Neural cell (in vitro differentiated cells): ENCODE results near the gene TMCC2. TPM values are rescaled to one million over a fixed set of nuclear protein-coding genes. Genes with fewer than 3 reads are reported as not detected.

Source experiments
- H2AFZ ChIP-seq: fragments of 200-600, 300-800 bp; sonication (generic), shearing (Covaris generic); 2 replicates; pipeline ENCODE4 v1.6.0; 2014; ENCODE audit warnings: low read depth, mild to moderate bottlenecking, antibody characterized with exemption, low read length, moderate library complexity
- H3F3A ChIP-seq: fragments of 200-600 bp; shearing (Covaris generic); 2 replicates; pipeline ENCODE4 v1.6.1; 2016; ENCODE audit warnings: mild to moderate bottlenecking, moderate library complexity, mixed read lengths, antibody characterized with exemption, low read length; ENCODE audit not compliant: insufficient read depth, poor library complexity, severe bottlenecking
- H3K27ac ChIP-seq: fragments of 200-600, 300-800 bp; sonication (generic), shearing (Covaris generic); 2 replicates; pipeline ENCODE4 v1.5.1; 2014; ENCODE audit warnings: mild to moderate bottlenecking, low read length, moderate library complexity
- H3K27me3 ChIP-seq: fragments of 300-800, 200-600 bp; sonication (generic), shearing (Covaris generic); 2 replicates; pipeline ENCODE4 v1.6.0; 2014; ENCODE audit warnings: mild to moderate bottlenecking, low read depth, low read length, moderate library complexity; ENCODE audit not compliant: insufficient read depth
- H3K36me3 ChIP-seq: fragments of 300-800, 200-600 bp; sonication (generic), shearing (Covaris generic); 2 replicates; pipeline ENCODE4 v1.5.1; 2014; ENCODE audit warnings: mild to moderate bottlenecking, antibody characterized with exemption, low read length, moderate library complexity; ENCODE audit not compliant: insufficient read depth
- H3K4me2 ChIP-seq: fragments of 300-800, 200-600 bp; sonication (generic), shearing (Covaris generic); 2 replicates; pipeline ENCODE4 v1.6.0; 2014; ENCODE audit warnings: mild to moderate bottlenecking, low read length
- H3K4me3 ChIP-seq: fragments of 300-800, 200-600 bp; sonication (generic), shearing (Covaris generic); 2 replicates; pipeline ENCODE4 v1.5.1; 2014; ENCODE audit warnings: mild to moderate bottlenecking, low read length, moderate library complexity
- H3K79me2 ChIP-seq: fragments of 200-600 bp; shearing (Covaris generic); replicated peaks from 2 replicates; pipeline ENCODE4 v1.6.0; 2014; ENCODE audit warnings: mild to moderate bottlenecking, low read length, moderate library complexity; ENCODE audit not compliant: insufficient read depth
- H3K9ac ChIP-seq: fragments of 300-800, 200-600 bp; sonication (generic), shearing (Covaris generic); 2 replicates; pipeline ENCODE4 v1.6.1; 2016; ENCODE audit warnings: mild to moderate bottlenecking, low read length, mixed read lengths
- H3K9me2 ChIP-seq: fragments of 200-600 bp; shearing (Covaris generic); 2 replicates; pipeline ENCODE4 v1.6.1; 2016; ENCODE audit warnings: mild to moderate bottlenecking, low read length, mixed read lengths; ENCODE audit not compliant: insufficient read depth
- H3K9me3 ChIP-seq: fragments of 200-600, 300-800 bp; sonication (generic), shearing (Covaris generic); 2 replicates; pipeline ENCODE4 v1.6.1; 2016; ENCODE audit warnings: mild to moderate bottlenecking, mixed run types, low read length, moderate library complexity, mixed read lengths
- H4K20me1 ChIP-seq: fragments of 200-600 bp; shearing (Covaris generic); 2 replicates; pipeline ENCODE4 v1.6.1; 2016; ENCODE audit warnings: mild to moderate bottlenecking, mixed run types; ENCODE audit not compliant: insufficient read depth
- CTCF ChIP-seq: fragments of 450-650 bp; IDR thresholded peaks from 2 replicates; pipeline ENCODE4 v1.5.1; 2014; ENCODE audit warnings: antibody characterized with exemption, mild to moderate bottlenecking, moderate library complexity; ENCODE audit not compliant: poor library complexity, severe bottlenecking
- EP300 ChIP-seq: fragments of 450-650 bp; conservative IDR thresholded peaks from 2 replicates; pipeline ENCODE4 v1.6.1; 2014; ENCODE audit warnings: antibody characterized with exemption, mild to moderate bottlenecking, moderate library complexity; ENCODE audit not compliant: poor library complexity, severe bottlenecking
- EZH2 ChIP-seq: fragments of 200-600, 300-800 bp; shearing (Covaris generic), sonication (generic); IDR thresholded peaks from 2 replicates; pipeline ENCODE4 v1.6.1; 2014; ENCODE audit warnings: antibody characterized with exemption, low read length, borderline replicate concordance, mild to moderate bottlenecking; ENCODE audit not compliant: insufficient read depth, poor library complexity, severe bottlenecking
- MXI1 ChIP-seq: fragments of 450-650 bp; conservative IDR thresholded peaks from 2 replicates; pipeline ENCODE4 v1.6.1; 2014; ENCODE audit warnings: antibody characterized with exemption, mild to moderate bottlenecking; ENCODE audit not compliant: poor library complexity, severe bottlenecking
- POLR2AphosphoS5 ChIP-seq: IDR thresholded peaks from 2 replicates; pipeline ENCODE4 v1.6.1; 2012
- RAD21 ChIP-seq: fragments of 450-650 bp; conservative IDR thresholded peaks from 2 replicates; pipeline ENCODE4 v1.6.1; 2014; ENCODE audit warnings: antibody characterized with exemption, mild to moderate bottlenecking, moderate library complexity
- REST ChIP-seq: IDR thresholded peaks from 2 replicates; pipeline ENCODE4 v1.6.1; 2012; ENCODE audit warnings: borderline replicate concordance
- SMC3 ChIP-seq: fragments of 450-650 bp; conservative IDR thresholded peaks from 2 replicates; pipeline ENCODE4 v1.6.1; 2014; ENCODE audit warnings: antibody characterized with exemption, mild to moderate bottlenecking, moderate library complexity; ENCODE audit not compliant: poor library complexity
- TAF1 ChIP-seq: IDR thresholded peaks from 2 replicates; pipeline ENCODE4 v1.6.1; 2012; ENCODE audit warnings: low read depth
- polyA plus RNA-seq: library from polyadenylated mRNA; depleted of rRNA; stranded (reverse); fragments of >200 nt; gene quantifications from 2 replicates; pipeline ENCODE4 v1.2.3, GENCODE V29; 2014

Gene TMCC2
- polyA plus RNA-seq, 1 donor from 2014 or later, result 32.2 TPM

- Histone ChIP-seq H3K36me3 (no peaks in the 10 kb centered on the region), H3K79me2 (peaks cover 3% of the 10 kb centered on the region), H2AFZ (no peak overlapping the region), H3K4me3 (no peak overlapping the region), H3K27ac (no peak overlapping the region), H3K9me2 (no peaks in the 10 kb centered on the region), H3K4me2 (no peak overlapping the region), H4K20me1 (no peaks in the 10 kb centered on the region), H3K27me3 (no peaks in the 10 kb centered on the region), H3F3A (no peaks in the 10 kb centered on the region), H3K9ac (no peak overlapping the region), H3K9me3 (no peaks in the 10 kb centered on the region)
- TF ChIP-seq EZH2 (no peak), REST (no peak), EP300 (no peak), MXI1 (no peak)
These were observed 8.8 kb downstream of the TMCC2 start for GRCh38 chr1:205236526-205236925.

- no peaks in the 10 kb centered on the region for H3F3A ChIP-seq
- no peak for TF ChIP-seq RAD21
- no peak for TF ChIP-seq REST
- TF ChIP-seq EZH2, result no peak
- TF ChIP-seq MXI1, result no peak
- TF ChIP-seq TAF1, result no peak
- no peak for TF ChIP-seq SMC3
- TF ChIP-seq POLR2AphosphoS5, result no peak
- no peak for TF ChIP-seq EP300
- no peak for TF ChIP-seq CTCF
- no peaks in the 10 kb centered on the region for H3K9me3 ChIP-seq
- peaks cover under 1% of the 10 kb centered on the region for H3K79me2 ChIP-seq
- no peak overlapping the region for H3K4me3 ChIP-seq
- no peaks in the 10 kb centered on the region for H4K20me1 ChIP-seq
- H3K27me3 ChIP-seq, result no peaks in the 10 kb centered on the region
- no peaks in the 10 kb centered on the region for H3K9me2 ChIP-seq
- H2AFZ ChIP-seq, result no peak overlapping the region
- H3K27ac ChIP-seq, result no peak overlapping the region
- no peaks in the 10 kb centered on the region for H3K36me3 ChIP-seq
- H3K9ac ChIP-seq, result no peak overlapping the region
- no peak overlapping the region for H3K4me2 ChIP-seq
These were observed 9.3 kb downstream of the TMCC2 start for GRCh38 chr1:205236951-205237475.
